HG03045 (cell line): ENCODE results near the gene EHD3.
"Not testable (repeated sequence)": the region's sequence is repeated elsewhere in the genome, so short reads cannot be mapped to it uniquely, and the experiment has no call there.

Experiments used
- ATAC-seq: cut with Tn5 transposase; IDR thresholded peaks from one replicate; pipeline ENCODE4 v1.9.1; 2021; ENCODE audit warnings: mild to moderate bottlenecking, moderate library complexity; ENCODE audit not compliant: unreplicated experiment

The EHD3 gene

DNA sequence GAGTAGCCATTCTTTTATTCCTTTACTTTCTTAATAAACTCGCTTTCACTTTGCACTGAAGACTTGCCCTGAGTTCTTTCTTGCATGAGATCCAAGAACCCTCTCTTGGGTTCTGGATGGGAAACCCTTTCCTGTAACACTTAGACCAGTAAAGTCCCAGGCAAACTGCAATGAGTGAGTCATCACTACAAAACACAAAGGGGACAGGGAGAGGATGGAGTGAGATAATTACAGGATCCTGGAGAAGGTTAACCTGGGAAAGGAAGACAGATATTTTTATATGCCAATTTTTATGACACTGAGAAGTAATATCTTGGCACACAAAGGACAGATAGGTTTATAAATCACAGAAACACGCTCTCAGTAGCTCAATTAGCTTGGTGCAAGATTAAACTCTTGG, 48.7 kb downstream of the EHD3 start:
- no peak for ATAC-seq

DNA sequence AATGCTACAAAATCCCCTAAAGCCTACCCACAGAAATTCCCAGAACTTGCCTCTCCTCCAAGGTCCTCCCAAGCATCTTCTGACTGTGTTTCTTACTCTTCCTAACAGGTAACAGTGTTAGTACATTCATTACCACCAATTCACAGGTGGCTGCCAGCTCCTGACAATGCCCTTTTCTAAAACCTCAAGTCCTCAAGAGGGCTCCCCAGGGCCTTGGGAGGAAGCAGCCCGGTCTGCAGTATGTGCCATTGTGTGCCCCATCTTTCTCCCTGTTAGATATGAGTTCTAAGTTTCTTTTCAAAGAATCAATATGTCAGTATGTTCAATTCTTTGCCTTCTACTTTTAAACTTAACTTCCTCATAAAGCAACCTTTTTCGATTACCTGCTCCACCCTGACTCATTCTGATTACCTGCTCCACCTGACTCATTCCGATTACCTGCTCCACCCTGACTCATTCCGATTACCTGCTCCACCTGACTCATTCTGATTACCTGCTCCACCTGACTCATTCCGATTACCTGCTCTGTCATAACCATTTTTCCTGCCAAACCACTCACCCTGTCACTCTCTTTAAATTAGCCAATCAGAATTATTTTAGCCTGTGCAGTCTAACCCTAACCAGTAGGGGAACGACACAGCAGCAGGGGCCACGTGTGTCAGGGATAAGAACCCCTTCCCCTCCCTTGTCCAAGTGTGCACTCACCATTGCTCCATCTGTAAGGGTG, 49.4 kb downstream of the EHD3 start:
- ATAC-seq = not testable (repeated sequence)

- no peak for ATAC-seq
Measured at GRCh38 chr2:31284107-31284506, 50.2 kb downstream of the EHD3 start.

DNA sequence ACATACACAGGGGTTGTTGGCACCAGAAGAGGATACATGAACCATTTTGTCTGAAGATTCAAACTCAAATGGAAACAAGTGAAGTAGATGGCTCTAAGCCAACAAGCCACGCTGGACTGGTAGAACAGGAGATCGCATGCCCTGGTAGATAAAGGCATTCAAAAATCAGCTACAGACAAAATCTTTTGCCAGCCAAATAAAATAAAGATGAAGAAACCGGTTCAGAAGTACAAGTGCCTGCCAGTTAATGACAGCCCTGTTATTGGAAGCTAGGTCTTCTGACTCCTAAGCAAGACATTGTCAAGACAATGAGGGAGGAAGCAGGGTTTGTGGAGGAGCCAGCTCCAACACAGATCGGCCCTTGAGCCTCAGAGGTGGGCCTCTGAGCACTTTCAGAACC, 52.3 kb downstream of the EHD3 start:
- ATAC-seq = no peak

DNA sequence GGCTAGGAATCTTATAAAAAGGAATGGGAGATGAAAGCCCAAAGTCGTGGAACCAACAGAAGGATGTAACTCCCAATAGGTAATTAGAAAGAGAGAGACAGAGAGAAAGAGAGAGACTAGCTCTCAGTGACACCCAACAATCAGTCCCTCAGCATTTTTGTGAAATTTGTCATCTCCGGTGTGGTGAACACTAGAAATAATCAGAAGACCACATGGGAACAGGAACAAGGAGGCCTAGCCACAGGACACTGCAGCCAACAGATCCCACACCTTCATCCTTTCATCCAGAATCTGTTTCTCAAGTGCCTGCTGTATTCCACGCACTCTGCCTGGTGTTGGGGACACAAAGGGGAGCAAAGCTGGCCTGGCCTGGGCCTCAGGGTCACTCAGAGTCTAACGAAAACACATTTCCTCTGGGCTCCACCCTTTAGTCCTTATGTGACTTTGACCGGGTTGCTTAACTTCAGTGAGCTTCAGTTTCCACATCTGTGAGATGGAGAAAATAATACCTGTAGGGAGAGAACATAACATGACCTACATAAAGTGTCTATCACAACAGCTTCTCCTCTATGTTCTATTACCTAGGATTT, 53.1 kb downstream of the EHD3 start:
- no peak for ATAC-seq

- no peak for ATAC-seq
Measured at GRCh38 chr2:31287654-31288053, 53.7 kb downstream of the EHD3 start.

DNA sequence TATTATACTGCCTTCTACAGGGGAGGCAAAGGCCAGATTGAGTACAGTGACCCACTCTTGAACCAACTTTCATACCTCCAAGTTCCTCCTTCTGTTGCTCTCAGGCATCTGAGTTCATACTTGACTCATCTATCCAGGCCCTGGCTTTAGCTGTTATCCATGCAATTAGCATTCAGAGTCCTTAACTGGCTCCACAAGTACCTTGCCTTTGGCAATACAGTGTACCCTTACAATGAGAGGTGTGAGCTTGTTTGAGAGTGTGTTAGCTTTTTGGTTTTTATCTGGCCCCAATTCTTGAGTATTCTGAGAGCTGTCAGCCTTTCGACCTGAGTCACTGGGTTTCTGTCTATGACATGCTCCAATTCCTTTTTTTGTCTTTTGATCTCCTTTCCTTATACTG, 60.2 kb downstream of the EHD3 start:
- ATAC-seq = no peak

DNA sequence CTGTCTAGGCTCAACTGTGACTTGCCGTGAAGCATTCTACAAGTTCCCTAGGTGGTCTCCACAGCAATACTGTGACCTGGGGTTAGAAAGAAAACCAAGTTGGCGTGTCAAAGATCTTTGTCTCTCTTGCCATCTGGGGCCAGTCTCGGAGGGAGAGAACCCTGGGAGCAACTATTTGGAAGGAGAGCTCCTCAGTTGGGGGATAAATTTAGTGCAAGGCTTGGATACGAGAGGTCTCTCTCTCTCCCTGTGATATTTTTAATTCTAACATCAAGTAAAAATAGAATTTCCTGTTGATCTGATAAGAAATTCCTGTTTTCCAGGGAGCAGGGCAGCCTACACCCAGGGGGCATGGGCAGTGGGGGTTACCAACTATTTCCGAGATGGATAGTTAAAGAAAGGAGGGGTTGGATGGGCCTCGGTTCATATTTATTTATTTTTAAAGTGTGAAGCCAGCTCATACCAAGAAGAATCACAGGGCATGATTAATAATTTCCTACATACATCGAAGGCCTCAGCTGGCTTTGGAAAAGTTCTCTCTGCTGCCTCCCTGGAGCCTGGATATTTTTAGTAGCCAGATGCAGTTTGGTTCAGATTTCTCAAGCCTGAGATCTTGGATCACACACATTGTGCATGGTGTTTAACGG, 62.8 kb downstream of the EHD3 start:
- ATAC-seq = no peak

- no peak for ATAC-seq
Measured at GRCh38 chr2:31297751-31298150, 63.8 kb downstream of the EHD3 start.

GRCh38 chr2:31299547-31299946, 65.6 kb downstream of the EHD3 start:
- ATAC-seq = no peak

DNA sequence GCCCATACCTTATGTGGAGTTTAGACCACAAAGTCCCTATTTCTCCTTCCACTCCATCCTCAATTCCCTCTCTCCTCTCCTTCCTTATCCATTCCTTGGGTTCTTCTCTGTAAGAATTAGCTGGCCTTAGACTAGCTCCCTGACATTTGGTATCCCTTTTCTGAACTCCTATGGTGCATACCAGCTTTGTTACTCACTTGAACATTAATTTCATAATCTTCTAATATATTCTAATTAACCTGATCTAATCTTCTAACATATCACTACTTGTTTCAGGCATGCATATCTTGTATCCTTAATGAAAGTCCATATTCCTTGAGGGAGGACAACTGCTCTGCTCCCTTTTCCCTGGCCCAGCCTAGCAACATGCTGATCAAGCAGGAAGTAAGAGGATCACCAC, 66.4 kb downstream of the EHD3 start:
- no peak for ATAC-seq

DNA sequence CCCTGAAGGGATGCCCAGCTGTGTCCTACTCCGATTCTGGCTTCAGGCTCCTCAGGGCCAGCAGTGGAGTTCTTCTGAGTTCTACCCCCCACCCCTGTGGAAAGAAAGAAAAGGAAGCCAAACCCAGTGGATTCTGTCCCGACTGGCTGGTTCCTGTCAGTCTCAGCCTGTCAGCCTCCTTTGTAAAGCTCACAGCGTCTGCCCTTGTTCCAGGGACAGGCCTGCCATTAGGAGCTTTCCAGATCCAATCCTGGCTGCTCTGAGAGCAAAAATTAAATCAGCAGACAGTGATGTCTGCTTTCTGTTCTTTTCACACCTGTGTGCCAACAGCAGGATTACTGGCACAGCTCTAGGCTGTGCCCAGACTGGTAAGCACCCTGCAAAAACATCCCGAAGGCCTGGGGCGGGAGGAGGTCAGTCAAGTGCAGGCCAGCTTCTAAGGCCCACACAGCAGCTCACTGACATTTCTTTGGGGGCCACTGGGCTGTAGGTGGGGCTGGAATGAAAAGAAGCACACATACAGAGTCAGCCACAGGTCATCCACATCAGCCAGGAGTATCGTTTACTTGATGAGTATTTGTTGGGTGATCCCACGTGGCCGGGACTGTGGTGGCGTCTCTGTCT, 69.1 kb downstream of the EHD3 start:
- ATAC-seq = no peak

GRCh38 chr2:31304816-31305215, 70.9 kb downstream of the EHD3 start:
- ATAC-seq = no peak

GRCh38 chr2:31312898-31313297, 78.9 kb downstream of the EHD3 start:
- ATAC-seq = no peak

DNA sequence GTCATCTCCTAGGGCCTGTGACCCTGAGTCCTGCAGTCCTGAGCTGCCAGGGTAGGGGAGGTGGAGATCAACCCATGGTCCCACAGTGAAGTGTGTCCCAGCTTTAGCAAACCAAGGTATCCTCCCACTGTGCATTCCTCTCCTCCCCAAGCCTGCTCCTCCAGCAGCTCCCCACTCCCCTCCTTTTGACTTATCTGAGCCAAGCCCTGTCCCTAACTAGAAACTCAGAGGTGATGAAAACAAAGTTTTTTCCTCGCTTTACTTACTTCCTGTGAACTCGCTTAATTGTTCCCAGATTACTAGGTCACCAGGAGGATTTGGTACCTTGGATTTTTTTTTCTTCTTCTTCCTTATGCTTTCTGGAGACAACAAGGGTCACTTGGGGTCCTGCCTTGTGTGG, 80.8 kb downstream of the EHD3 start:
- no peak for ATAC-seq

DNA sequence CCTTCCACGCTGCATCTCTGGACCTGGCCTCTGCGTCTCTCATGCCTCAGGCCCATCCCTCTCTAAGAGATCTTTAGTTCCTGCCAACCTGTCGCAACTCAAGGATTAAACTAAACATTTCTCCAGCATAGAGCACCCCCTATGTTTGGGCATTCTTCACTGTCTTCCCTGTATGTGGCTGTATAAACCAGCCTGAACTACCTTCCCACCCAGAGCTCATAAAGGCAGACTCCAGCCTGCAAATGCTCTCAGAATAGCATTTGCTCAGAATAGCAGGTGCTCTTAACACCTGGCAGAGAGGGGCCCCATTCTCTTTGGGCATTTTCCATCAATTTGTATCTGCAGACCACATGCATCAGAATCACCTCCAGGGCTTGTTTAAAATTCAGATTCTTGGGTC, 83.4 kb downstream of the EHD3 start:
- ATAC-seq = no peak

DNA sequence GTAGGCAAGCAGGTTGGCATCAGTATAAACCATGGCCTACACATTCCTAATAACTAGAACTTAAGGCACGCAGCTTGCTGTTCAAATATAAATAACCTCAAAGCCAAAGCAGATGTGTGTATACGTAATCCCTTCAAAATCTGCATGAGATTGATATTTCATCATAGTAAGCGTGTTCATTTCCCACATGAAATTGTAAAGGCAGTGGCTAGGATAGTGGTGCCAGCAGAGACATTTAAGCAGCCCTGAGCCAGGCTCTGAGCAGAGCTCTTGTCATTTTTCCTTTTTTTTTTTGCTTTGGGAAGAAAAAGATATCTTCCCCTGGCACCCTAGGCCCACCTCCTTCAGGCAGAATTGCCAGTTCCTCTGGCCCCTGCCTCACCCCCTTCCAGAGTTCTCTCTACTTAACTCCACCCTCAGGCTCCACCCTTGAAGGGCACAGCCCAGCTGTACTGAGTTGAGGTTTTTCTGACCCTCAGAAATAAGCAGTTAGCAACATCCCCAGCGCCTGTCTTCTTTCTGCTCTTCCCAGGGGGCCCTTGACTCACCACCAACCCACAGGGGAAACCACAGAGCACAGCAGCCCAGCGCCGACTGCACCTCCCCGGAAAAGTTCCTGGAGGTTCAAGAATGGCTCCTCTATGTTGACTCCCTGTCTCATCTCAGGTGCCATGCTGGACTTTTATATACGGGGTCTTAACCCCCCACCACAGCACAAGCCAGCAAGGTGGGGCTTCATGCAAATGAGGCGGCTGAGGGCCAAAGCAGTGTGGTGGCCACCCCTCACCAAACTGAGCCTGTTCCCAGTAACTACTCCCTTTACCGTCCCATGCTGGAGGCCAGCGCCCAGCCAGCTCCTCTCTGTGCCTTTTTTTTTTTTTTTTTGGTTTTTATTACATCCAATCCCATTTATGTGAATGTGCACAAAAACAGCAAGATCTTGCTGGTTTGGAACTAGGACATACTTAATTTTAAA, 84.7 kb downstream of the EHD3 start:
- peak; percentile 68 for ATAC-seq
